Measurements from ENCODE around the gene DCP1B. TPM values are rescaled to one million over a fixed set of nuclear protein-coding genes. Genes with fewer than 3 reads are reported as not detected.

Gene DCP1B
- total and polyA plus RNA-seq, 2 donors (not counting 3 experiments of a cell fraction or from before 2014, with no cell fraction given), result 11.2 to 19.8 TPM

- DNase-seq (ENCODE audit: low read depth, low spot score) (no peak), FAIRE-seq (no peak)
- Histone ChIP-seq H3K4me2 (ENCODE audit: insufficient read depth, low read length) (no peak overlapping the region), H3K9me3 (replicated peaks; ENCODE audit: control insufficient read depth, insufficient read depth, low read length) (no peaks in the 10 kb centered on the region), H3K27me3 (ENCODE audit: control insufficient read depth in 2 of 2, insufficient read depth in 2 of 2, low read length in 2 of 2) (peaks cover 36 to 38% of the 10 kb centered on the region in 2 experiments), H3K79me2 (ENCODE audit: control insufficient read depth, insufficient read depth, low read length) (no peaks in the 10 kb centered on the region), H3K4me3 (replicated peaks in 1 of 3; ENCODE audit: insufficient read depth in 1 of 3, low read depth in 1 of 3, low read length in 3 of 3) (no peak overlapping the region), H3K9me1 (replicated peaks; ENCODE audit: control insufficient read depth, extremely low read depth, insufficient read depth, low read length) (no peaks in the 10 kb centered on the region), H3K4me1 (ENCODE audit: control insufficient read depth, extremely low read depth, insufficient read depth, low read length) (no peaks in the 10 kb centered on the region), H4K20me1 (replicated peaks; ENCODE audit: control insufficient read depth, extremely low read depth, insufficient read depth, low read length) (no peaks in the 10 kb centered on the region), H3K36me3 (ENCODE audit: control insufficient read depth in 2 of 2, extremely low read depth in 1 of 2, insufficient read depth in 2 of 2, low read length in 2 of 2) (no peaks in the 10 kb centered on the region), H3K9ac (replicated peaks; ENCODE audit: extremely low read depth, insufficient read depth, low read length) (no peak overlapping the region), H3K27ac (ENCODE audit: insufficient read depth, low read depth, low read length) (no peak overlapping the region), H2AFZ (ENCODE audit: low read depth, low read length) (no peak overlapping the region)
- intact Hi-C loops (cut with micrococcal nuclease) (no loop called here), dilution Hi-C loops (cut with MboI; ENCODE audit: extremely low pct_ligation_motif_present, low sequenced_read_pairs) (loop anchor here (10.0 kb wide), 1 partner anchor 59 kb away; no protein-coding TSS in a partner anchor)
- TF ChIP-seq FOS (IDR thresholded peaks at IDR 0.05; ENCODE audit: borderline replicate concordance, insufficient read depth, low read length), result no peak
- TF ChIP-seq, protein P1, sequence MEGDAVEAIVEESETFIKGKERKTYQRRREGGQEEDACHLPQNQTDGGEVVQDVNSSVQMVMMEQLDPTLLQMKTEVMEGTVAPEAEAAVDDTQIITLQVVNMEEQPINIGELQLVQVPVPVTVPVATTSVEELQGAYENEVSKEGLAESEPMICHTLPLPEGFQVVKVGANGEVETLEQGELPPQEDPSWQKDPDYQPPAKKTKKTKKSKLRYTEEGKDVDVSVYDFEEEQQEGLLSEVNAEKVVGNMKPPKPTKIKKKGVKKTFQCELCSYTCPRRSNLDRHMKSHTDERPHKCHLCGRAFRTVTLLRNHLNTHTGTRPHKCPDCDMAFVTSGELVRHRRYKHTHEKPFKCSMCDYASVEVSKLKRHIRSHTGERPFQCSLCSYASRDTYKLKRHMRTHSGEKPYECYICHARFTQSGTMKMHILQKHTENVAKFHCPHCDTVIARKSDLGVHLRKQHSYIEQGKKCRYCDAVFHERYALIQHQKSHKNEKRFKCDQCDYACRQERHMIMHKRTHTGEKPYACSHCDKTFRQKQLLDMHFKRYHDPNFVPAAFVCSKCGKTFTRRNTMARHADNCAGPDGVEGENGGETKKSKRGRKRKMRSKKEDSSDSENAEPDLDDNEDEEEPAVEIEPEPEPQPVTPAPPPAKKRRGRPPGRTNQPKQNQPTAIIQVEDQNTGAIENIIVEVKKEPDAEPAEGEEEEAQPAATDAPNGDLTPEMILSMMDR (IDR thresholded peaks at IDR 0.05; ENCODE audit: extremely low read depth in 1 of 2, insufficient read depth in 1 of 2, low read depth in 1 of 2, low read length in 2 of 2), result no peak
- TF ChIP-seq EZH2 (IDR thresholded peaks at IDR 0.05; ENCODE audit: borderline replicate concordance, low read depth, low read length, severe bottlenecking), result no peak
- TF ChIP-seq POLR2A (IDR thresholded peaks at IDR 0.05; ENCODE audit: low read depth, low read length), result no peak
- no peak for TF ChIP-seq JUN (IDR thresholded peaks at IDR 0.05; ENCODE audit: borderline replicate concordance, insufficient read depth, insufficient read length, low read depth)
- TF ChIP-seq MYC (IDR thresholded peaks at IDR 0.05; ENCODE audit: low read depth, low read length), result no peak
- TF ChIP-seq, protein P2, sequence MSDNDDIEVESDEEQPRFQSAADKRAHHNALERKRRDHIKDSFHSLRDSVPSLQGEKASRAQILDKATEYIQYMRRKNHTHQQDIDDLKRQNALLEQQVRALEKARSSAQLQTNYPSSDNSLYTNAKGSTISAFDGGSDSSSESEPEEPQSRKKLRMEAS (IDR thresholded peaks at IDR 0.05; ENCODE audit: insufficient read depth, insufficient read length), result no peak
- no peak for TF ChIP-seq GATA2 (IDR thresholded peaks at IDR 0.05; ENCODE audit: insufficient read depth, insufficient read length, low read depth, low read length)
- TF ChIP-seq POLR2AphosphoS5 (IDR thresholded peaks at IDR 0.05; ENCODE audit: insufficient read depth, low read depth, low read length), result no peak
- CTCF ChIA-PET, result interaction anchor here (0.7 to 1.3 kb wide), 3 partner anchors 10 to 19 kb away, joined by 3 to 5 read pairs (median 3); partner anchors contain the start of gene DCP1B
- POLR2A ChIA-PET, result no interaction called here
- BruUV-seq (replicated peaks), result no TSS peak
Measured at GRCh38 chr12:2023365-2023764, 19.1 kb upstream of the DCP1B start.

All from endothelial cell of umbilical vein (primary cell).